ENCODE data around the gene LIMD2.

LIMD2 gene

GRCh38 chr17:63693411-63694113 lies 6.4 kb downstream of the LIMD2 start:
- no peak for DNase-seq (ENCODE audit: low read depth)
- TF ChIP-seq, protein P1, sequence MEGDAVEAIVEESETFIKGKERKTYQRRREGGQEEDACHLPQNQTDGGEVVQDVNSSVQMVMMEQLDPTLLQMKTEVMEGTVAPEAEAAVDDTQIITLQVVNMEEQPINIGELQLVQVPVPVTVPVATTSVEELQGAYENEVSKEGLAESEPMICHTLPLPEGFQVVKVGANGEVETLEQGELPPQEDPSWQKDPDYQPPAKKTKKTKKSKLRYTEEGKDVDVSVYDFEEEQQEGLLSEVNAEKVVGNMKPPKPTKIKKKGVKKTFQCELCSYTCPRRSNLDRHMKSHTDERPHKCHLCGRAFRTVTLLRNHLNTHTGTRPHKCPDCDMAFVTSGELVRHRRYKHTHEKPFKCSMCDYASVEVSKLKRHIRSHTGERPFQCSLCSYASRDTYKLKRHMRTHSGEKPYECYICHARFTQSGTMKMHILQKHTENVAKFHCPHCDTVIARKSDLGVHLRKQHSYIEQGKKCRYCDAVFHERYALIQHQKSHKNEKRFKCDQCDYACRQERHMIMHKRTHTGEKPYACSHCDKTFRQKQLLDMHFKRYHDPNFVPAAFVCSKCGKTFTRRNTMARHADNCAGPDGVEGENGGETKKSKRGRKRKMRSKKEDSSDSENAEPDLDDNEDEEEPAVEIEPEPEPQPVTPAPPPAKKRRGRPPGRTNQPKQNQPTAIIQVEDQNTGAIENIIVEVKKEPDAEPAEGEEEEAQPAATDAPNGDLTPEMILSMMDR (IDR thresholded peaks at IDR 0.05; ENCODE audit: control insufficient read depth, insufficient read depth, low read depth, low read length, missing control alignments) = no peak
- H3K4me3 ChIP-seq (ENCODE audit: control insufficient read depth, low read depth, low read length) = no peak overlapping the region

DNA sequence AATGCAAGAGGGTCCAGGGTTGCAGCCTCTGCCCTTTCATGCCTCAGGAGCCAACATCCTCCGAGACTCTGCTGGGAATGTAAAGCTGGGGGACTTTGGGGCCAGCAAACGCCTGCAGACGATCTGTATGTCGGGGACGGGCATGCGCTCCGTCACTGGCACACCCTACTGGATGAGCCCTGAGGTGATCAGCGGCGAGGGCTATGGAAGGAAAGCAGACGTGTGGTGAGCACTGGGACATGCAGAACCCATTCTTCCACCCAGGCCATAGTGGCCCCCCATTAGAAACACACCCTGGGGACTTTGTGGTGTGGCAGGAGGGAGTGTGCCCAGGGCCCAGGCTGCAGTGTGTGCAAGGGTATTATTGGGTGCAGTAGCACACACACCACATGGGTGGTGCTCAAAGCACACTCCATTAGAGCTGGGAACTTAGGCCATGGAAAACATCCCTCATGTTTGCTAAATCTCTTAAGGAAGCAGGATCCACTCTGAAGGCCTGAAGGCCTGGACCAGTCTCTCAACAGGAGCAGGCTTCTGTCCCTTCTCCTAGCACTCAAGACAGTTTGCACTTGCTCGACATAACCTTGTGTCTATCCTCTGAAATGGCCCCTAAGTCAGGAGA lies 7.6 kb downstream of the LIMD2 start:
- TF ChIP-seq, protein P1 (IDR thresholded peaks at IDR 0.05; ENCODE audit: control insufficient read depth, insufficient read depth, low read depth, low read length, missing control alignments) = no peak

GRCh38 chr17:63689479-63689878 lies 10.4 kb downstream of the LIMD2 start:
- no peak for DNase-seq (ENCODE audit: low read depth)
- TF ChIP-seq, protein P1 (IDR thresholded peaks at IDR 0.05; ENCODE audit: control insufficient read depth, insufficient read depth, low read depth, low read length, missing control alignments) = no peak
- H3K4me3 ChIP-seq (ENCODE audit: control insufficient read depth, low read depth, low read length) = no peak overlapping the region

More for the DNA sequence above, 7.6 kb downstream of the LIMD2 start:
- no peak overlapping the region for H3K4me3 ChIP-seq (ENCODE audit: control insufficient read depth, low read depth, low read length)
- no peak for DNase-seq (ENCODE audit: low read depth)

GRCh38 chr17:63688396-63689020 lies 11.4 kb downstream of the LIMD2 start:
- no peak for DNase-seq (ENCODE audit: low read depth)
- TF ChIP-seq, protein P1 (IDR thresholded peaks at IDR 0.05; ENCODE audit: control insufficient read depth, insufficient read depth, low read depth, low read length, missing control alignments) = no peak

DNA sequence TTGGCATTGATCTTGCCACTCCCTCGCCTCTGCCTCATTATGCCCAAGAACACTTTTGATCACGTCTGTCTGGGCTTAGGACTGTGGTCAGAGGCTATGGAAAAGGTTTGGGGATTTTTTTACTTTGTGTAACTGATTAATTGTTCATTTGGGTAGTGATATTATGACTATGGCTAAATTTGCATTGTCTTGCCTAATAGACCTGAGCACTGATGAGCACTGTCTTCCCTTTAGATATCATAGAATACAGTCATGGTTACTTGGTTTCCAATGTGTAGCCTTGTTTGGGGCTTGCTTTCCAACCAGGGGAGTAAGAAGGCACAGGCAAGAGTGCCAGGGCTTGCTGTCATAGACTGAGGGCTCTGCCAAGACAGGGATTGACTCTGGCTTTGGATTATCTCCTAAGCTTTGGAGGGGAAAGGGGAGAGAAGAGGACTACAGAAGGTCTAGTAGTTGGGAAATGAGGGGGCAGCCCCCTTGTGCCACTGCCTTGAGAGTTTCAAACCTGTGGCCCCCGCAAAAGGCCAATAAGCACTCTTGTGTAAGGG lies 13.7 kb downstream of the LIMD2 start:
- no peak overlapping the region for H3K4me3 ChIP-seq (ENCODE audit: control insufficient read depth, low read depth, low read length)
- DNase-seq (ENCODE audit: low read depth) = no peak
- TF ChIP-seq, protein P1 (IDR thresholded peaks at IDR 0.05; ENCODE audit: control insufficient read depth, insufficient read depth, low read depth, low read length, missing control alignments) = no peak

More at GRCh38 chr17:63688396-63689020, 11.4 kb downstream of the LIMD2 start:
- no peak overlapping the region for H3K4me3 ChIP-seq (ENCODE audit: control insufficient read depth, low read depth, low read length)

- DNase-seq (ENCODE audit: low read depth) = no peak
- TF ChIP-seq, protein P1 (IDR thresholded peaks at IDR 0.05; ENCODE audit: control insufficient read depth, insufficient read depth, low read depth, low read length, missing control alignments) = no peak
- H3K4me3 ChIP-seq (ENCODE audit: control insufficient read depth, low read depth, low read length) = no peak overlapping the region
These were observed 14.3 kb downstream of the LIMD2 start for GRCh38 chr17:63685578-63685977.
